Measurements from ENCODE around the gene MYT1. TPM values are rescaled to one million over a fixed set of nuclear protein-coding genes. Genes with fewer than 3 reads are reported as not detected.

Gene MYT1
- total RNA-seq, 1 experiment from 2014 or later, result 7.1 TPM

- Histone ChIP-seq H2AFZ (ENCODE audit: low read depth, low read length, poor library complexity, severe bottlenecking) (no peak overlapping the region), H3K9ac (ENCODE audit: low read length) (no peak overlapping the region), H3K4me3 (replicated peaks in 1 of 2; ENCODE audit: low read depth in 1 of 2, low read length in 2 of 2) (no peak overlapping the region), H3K4me2 (ENCODE audit: low read length) (no peak overlapping the region), H3K4me1 (ENCODE audit: control insufficient read depth in 1 of 2, insufficient read depth in 2 of 2, low read length in 2 of 2) (peaks cover 0 to 7% of the 10 kb centered on the region in 2 experiments; a peak in 1 of 4 replicates), H3K9me2 (ENCODE audit: insufficient read depth) (no peaks in the 10 kb centered on the region), H3K9me3 (ENCODE audit: control insufficient read depth in 1 of 2, insufficient read depth in 1 of 2, low read depth in 1 of 2, low read length in 2 of 2) (peaks cover 0 to 11% of the 10 kb centered on the region in 2 experiments; a peak in 1 of 4 replicates), H4K20me1 (ENCODE audit: insufficient read depth) (no peaks in the 10 kb centered on the region), H3K27ac (ENCODE audit: low read depth, low read length) (no peak overlapping the region), H3K27me3 (ENCODE audit: insufficient read depth, low read length) (no peaks in the 10 kb centered on the region), H3K79me2 (ENCODE audit: insufficient read depth, low read length) (no peaks in the 10 kb centered on the region), H3K36me3 (ENCODE audit: control insufficient read depth in 1 of 2, insufficient read depth in 2 of 2, low read length in 2 of 2) (no peaks in the 10 kb centered on the region)
- DNase-seq (ENCODE audit: low read depth, low spot score), result no peak
- TF ChIP-seq CTCF (IDR thresholded peaks at IDR 0.05 in 2 of 3, conservative IDR thresholded peaks at IDR 0.05 in 1 of 3; ENCODE audit: borderline replicate concordance in 1 of 3, insufficient read depth in 1 of 3, low read depth in 2 of 3, low read length in 2 of 3) (no peak), POLR2AphosphoS5 (IDR thresholded peaks at IDR 0.05; ENCODE audit: low read depth, low read length) (no peak), EGR1 (IDR thresholded peaks at IDR 0.05; ENCODE audit: low read depth) (no peak), ZBTB33 (IDR thresholded peaks at IDR 0.05; ENCODE audit: extremely low read depth, insufficient replicate concordance, low read length) (no peak), MAX (IDR thresholded peaks at IDR 0.05) (no peak), ATF3 (IDR thresholded peaks at IDR 0.05) (no peak), POLR2A (IDR thresholded peaks at IDR 0.05; ENCODE audit: borderline replicate concordance, extremely low read depth, insufficient read depth, insufficient read length) (no peak), JUND (IDR thresholded peaks at IDR 0.05) (no peak), ZFX (IDR thresholded peaks at IDR 0.05) (no peak), EZH2phosphoT487 (IDR thresholded peaks at IDR 0.05; ENCODE audit: borderline replicate concordance) (no peak), ZNF274 (IDR thresholded peaks at IDR 0.05; ENCODE audit: low read depth, low read length) (no peak), CEBPB (IDR thresholded peaks at IDR 0.05; ENCODE audit: low read depth) (no peak), YY1 (IDR thresholded peaks at IDR 0.05; ENCODE audit: extremely low read depth, insufficient replicate concordance, low read depth, low read length) (no peak), FOSL1 (IDR thresholded peaks at IDR 0.05; ENCODE audit: low read depth) (no peak), SP1 (IDR thresholded peaks at IDR 0.05; ENCODE audit: low read depth) (no peak), SIN3A (IDR thresholded peaks at IDR 0.05; ENCODE audit: low read depth) (no peak), EZH2 (IDR thresholded peaks at IDR 0.05) (no peak), TCF7L2 (IDR thresholded peaks at IDR 0.05; ENCODE audit: borderline replicate concordance, extremely low read depth, insufficient read depth, insufficient read length) (no peak)
- RAD21 ChIA-PET (ENCODE audit: low non-redundant PET in 1 of 2, low total read pairs in 2 of 2, uncharacterized antibody in 2 of 2, unreplicated experiment in 2 of 2), result no interaction called here
- POLR2A ChIA-PET, result no interaction called here
- BruUV-seq (replicated peaks), result no TSS peak
- intact Hi-C loops (cut with micrococcal nuclease), result no loop called here
- CTCF ChIA-PET, result no interaction called here
- no peak for ATAC-seq
Measured at GRCh38 chr20:64185276-64185900, 21.1 kb downstream of the MYT1 start.

Measured in HCT116 (cell line).